Measurements from ENCODE around the gene C16orf96.

GRCh38 chr16:4601036-4601863, 45.1 kb downstream of the C16orf96 start:
- TF ChIP-seq, protein P1, sequence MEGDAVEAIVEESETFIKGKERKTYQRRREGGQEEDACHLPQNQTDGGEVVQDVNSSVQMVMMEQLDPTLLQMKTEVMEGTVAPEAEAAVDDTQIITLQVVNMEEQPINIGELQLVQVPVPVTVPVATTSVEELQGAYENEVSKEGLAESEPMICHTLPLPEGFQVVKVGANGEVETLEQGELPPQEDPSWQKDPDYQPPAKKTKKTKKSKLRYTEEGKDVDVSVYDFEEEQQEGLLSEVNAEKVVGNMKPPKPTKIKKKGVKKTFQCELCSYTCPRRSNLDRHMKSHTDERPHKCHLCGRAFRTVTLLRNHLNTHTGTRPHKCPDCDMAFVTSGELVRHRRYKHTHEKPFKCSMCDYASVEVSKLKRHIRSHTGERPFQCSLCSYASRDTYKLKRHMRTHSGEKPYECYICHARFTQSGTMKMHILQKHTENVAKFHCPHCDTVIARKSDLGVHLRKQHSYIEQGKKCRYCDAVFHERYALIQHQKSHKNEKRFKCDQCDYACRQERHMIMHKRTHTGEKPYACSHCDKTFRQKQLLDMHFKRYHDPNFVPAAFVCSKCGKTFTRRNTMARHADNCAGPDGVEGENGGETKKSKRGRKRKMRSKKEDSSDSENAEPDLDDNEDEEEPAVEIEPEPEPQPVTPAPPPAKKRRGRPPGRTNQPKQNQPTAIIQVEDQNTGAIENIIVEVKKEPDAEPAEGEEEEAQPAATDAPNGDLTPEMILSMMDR (conservative IDR thresholded peaks at IDR 0.05), result no peak
- no peak for TF ChIP-seq EZH2 (IDR thresholded peaks at IDR 0.05; ENCODE audit: low read depth)
